CD4-positive, alpha-beta T cell treated with Interferon alpha-2 for 1 hour (primary cell): ENCODE data around the gene RNLS.

Source experiments
- DNase-seq, 2 donors: peaks; one replicate each; pipeline ENCODE4 v3.0.0-alpha.2; 2020 to 2022

The RNLS gene

GRCh38 chr10:88582806-88583583, at the start of gene RNLS:
RNLS (minus strand) TSS chr10:88583318.
- peak; percentile 70 to 77 for DNase-seq

- DNase-seq, result no peak
Observed at GRCh38 chr10:88624840-88625239, 41.7 kb upstream of the RNLS start.

GRCh38 chr10:88623835-88624234, 40.7 kb upstream of the RNLS start:
- DNase-seq, result no peak

GRCh38 chr10:88620441-88620840, 37.3 kb upstream of the RNLS start:
- no peak for DNase-seq

- no peak for DNase-seq
Observed at GRCh38 chr10:88618496-88618895, 35.4 kb upstream of the RNLS start.

GRCh38 chr10:88617772-88618300, 34.7 kb upstream of the RNLS start:
- no peak for DNase-seq

- no peak for DNase-seq
Observed at GRCh38 chr10:88616250-88616977, 33.3 kb upstream of the RNLS start.

- no peak for DNase-seq
Observed at GRCh38 chr10:88608780-88609179, 25.7 kb upstream of the RNLS start.

- no peak for DNase-seq
Observed at GRCh38 chr10:88608052-88608732, 25.1 kb upstream of the RNLS start.

- DNase-seq, result no peak
Observed at GRCh38 chr10:88598055-88598454, 14.9 kb upstream of the RNLS start.

GRCh38 chr10:88594482-88594881, 11.4 kb upstream of the RNLS start:
- DNase-seq, result no peak

GRCh38 chr10:88592906-88593305, 9.8 kb upstream of the RNLS start:
- no peak for DNase-seq

- no peak for DNase-seq
Observed at GRCh38 chr10:88592381-88592780, 9.3 kb upstream of the RNLS start.

GRCh38 chr10:88586462-88586861, 3.3 kb upstream of the RNLS start, which contains the start of gene LIPJ:
LIPJ (plus strand) TSS chr10:88586762; CDS start chr10:88590688, 3,926 bp downstream.
- no peak for DNase-seq

- DNase-seq, result no peak
Observed at GRCh38 chr10:88583584-88583957, 453 bp upstream of the RNLS start.

GRCh38 chr10:88582411-88582805, 710 bp downstream of the RNLS start:
- DNase-seq, result no peak

- DNase-seq, result peak in 1 of 2 donors; percentile 13
Observed at GRCh38 chr10:88565072-88565471, 18.0 kb downstream of the RNLS start.

GRCh38 chr10:88562152-88562551, 21.0 kb downstream of the RNLS start:
- DNase-seq, result no peak

- DNase-seq, result no peak
Observed at GRCh38 chr10:88557658-88558057, 25.5 kb downstream of the RNLS start.

GRCh38 chr10:88557256-88557655, 25.9 kb downstream of the RNLS start:
- no peak for DNase-seq

- no peak for DNase-seq
Observed at GRCh38 chr10:88555190-88555908, 27.8 kb downstream of the RNLS start.

GRCh38 chr10:88553116-88553752, 29.9 kb downstream of the RNLS start:
- peak; percentile 45 to 66 for DNase-seq
